Neural progenitor cell (in vitro differentiated cells): Measurements from ENCODE around the gene DYNLT2. TPM values are rescaled to one million over a fixed set of nuclear protein-coding genes. Genes with fewer than 3 reads are reported as not detected.

ENCODE experiments used
- DNase-seq: peaks from one replicate; pipeline ENCODE4 v3.0.0-alpha.2; 2016; ENCODE audit warnings: low spot score
- H2AFZ ChIP-seq: fragments of 200-600 bp; sonication (generic); replicated peaks from 2 replicates; pipeline ENCODE4 v1.6.1; 2016; ENCODE audit warnings: antibody characterized with exemption
- H3F3A ChIP-seq: fragments of 200-600 bp; sonication (generic); 2 replicates; pipeline ENCODE4 v1.6.1; 2016; ENCODE audit warnings: antibody characterized with exemption, low read depth
- H3K27ac ChIP-seq: fragments of 200-600 bp; sonication (generic); 2 replicates; pipeline ENCODE4 v1.5.1; 2016; ENCODE audit warnings: mild to moderate bottlenecking
- H3K27me3 ChIP-seq: fragments of 200-600 bp; sonication (generic); 2 replicates; pipeline ENCODE4 v1.6.1; 2016; ENCODE audit warnings: mild to moderate bottlenecking, moderate library complexity
- H3K36me3 ChIP-seq: fragments of 200-600 bp; sonication (generic); 2 replicates; pipeline ENCODE4 v1.5.1; 2016
- H3K4me1 ChIP-seq: fragments of 200-600 bp; sonication (generic); 2 replicates; pipeline ENCODE4 v1.6.1; 2016; ENCODE audit warnings: mixed run types
- H3K4me2 ChIP-seq: fragments of 200-600 bp; sonication (generic); 2 replicates; pipeline ENCODE4 v1.6.1; 2016
- H3K4me3 ChIP-seq: fragments of 200-600 bp; sonication (generic); 2 replicates; pipeline ENCODE4 v1.5.1; 2016
- H3K79me2 ChIP-seq: fragments of 200-600 bp; sonication (generic); 2 replicates; pipeline ENCODE4 v1.6.1; 2016; ENCODE audit warnings: low read depth
- H3K9ac ChIP-seq: fragments of 200-600 bp; sonication (generic); 2 replicates; pipeline ENCODE4 v1.6.1; 2016
- H3K9me3 ChIP-seq: fragments of 200-600 bp; sonication (generic); 2 replicates; pipeline ENCODE4 v1.5.1; 2016; ENCODE audit warnings: low read depth
- H4K20me1 ChIP-seq: fragments of 200-600 bp; sonication (generic); 2 replicates; pipeline ENCODE4 v1.6.1; 2016; ENCODE audit warnings: low read depth
- H3K27ac Mint-ChIP-seq: 3 replicates; pipeline ENCODE4 v1.8.0; 2021; ENCODE audit warnings: mixed read lengths
- H3K27me3 Mint-ChIP-seq: 2 replicates; pipeline ENCODE4 v1.8.0; 2022; ENCODE audit warnings: low read depth, mild to moderate bottlenecking, inconsistent platforms, moderate library complexity, mixed read lengths; ENCODE audit not compliant: insufficient read depth
- H3K36me3 Mint-ChIP-seq: 3 replicates; pipeline ENCODE4 v1.8.0; 2021; ENCODE audit warnings: mixed read lengths
- H3K4me1 Mint-ChIP-seq: 3 replicates; pipeline ENCODE4 v1.8.0; 2021; ENCODE audit warnings: mixed read lengths
- H3K4me3 Mint-ChIP-seq: 3 replicates; pipeline ENCODE4 v1.8.0; 2021; ENCODE audit warnings: mild to moderate bottlenecking, moderate library complexity, mixed read lengths
- H3K9me3 Mint-ChIP-seq: 3 replicates; pipeline ENCODE4 v1.8.0; 2020; ENCODE audit warnings: mixed read lengths
- CTCF ChIP-seq: fragments of 200-600 bp; sonication (generic); IDR thresholded peaks from 2 replicates; pipeline ENCODE4 v1.5.1; 2017; ENCODE audit warnings: antibody characterized with exemption, mild to moderate bottlenecking
- EZH2 ChIP-seq: fragments of 200-600 bp; sonication (generic); IDR thresholded peaks from 2 replicates; pipeline ENCODE4 v1.6.1; 2017; ENCODE audit warnings: antibody characterized with exemption, mild to moderate bottlenecking, moderate library complexity
- EZH2phosphoT487 ChIP-seq: fragments of 200-600 bp; sonication (generic); IDR thresholded peaks from 2 replicates; pipeline ENCODE4 v1.6.1; 2017; ENCODE audit warnings: antibody characterized with exemption
- total RNA-seq: library from RNA; depleted of rRNA; stranded (reverse); fragments of >200 nt; gene quantifications from 2 replicates; pipeline ENCODE4 v1.2.3, GENCODE V29; 2015; ENCODE audit warnings: low replicate concordance

DYNLT2 gene
- total RNA-seq, 1 donor from 2014 or later, result 4.7 TPM

DNA sequence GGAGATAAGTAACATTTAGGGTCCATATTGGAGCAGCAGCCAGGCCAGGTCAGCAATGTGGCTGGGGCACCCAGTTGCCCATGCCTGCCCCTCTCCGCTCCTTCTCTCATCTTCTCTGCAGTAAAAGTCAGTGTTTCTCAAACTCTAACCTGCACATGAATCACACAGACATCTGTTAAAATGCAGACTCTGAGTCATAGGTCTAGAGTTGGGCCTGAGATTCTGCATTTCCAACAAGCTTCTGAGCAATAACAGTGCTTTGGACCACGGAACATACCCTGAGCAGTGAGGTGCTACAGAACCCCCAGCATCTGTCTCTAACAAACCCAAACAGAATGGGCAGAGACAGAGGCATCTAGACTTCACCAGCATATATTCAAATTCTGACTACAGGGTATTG is 37.2 kb downstream of the DYNLT2 start:
- Histone ChIP-seq H3K27me3 (no peaks in the 10 kb centered on the region), H3K9me3 (no peaks in the 10 kb centered on the region), H3K27ac (no peak overlapping the region), H3K4me1 (no peaks in the 10 kb centered on the region), H3K4me3 (no peak overlapping the region), H3K79me2 (peaks cover 23% of the 10 kb centered on the region), H3F3A (peaks cover 5% of the 10 kb centered on the region), H3K9ac (no peak overlapping the region), H3K36me3 (peaks cover 25% of the 10 kb centered on the region), H3K4me2 (no peak overlapping the region), H4K20me1 (peaks cover 10% of the 10 kb centered on the region), H2AFZ (no peak overlapping the region)
- no peak overlapping the region for H3K27ac Mint-ChIP-seq
- H3K4me1 Mint-ChIP-seq, result no peaks in the 10 kb centered on the region
- peaks cover 2% of the 10 kb centered on the region for H3K27me3 Mint-ChIP-seq
- peaks cover 16% of the 10 kb centered on the region for H3K36me3 Mint-ChIP-seq
- H3K4me3 Mint-ChIP-seq, result no peak overlapping the region
- no peak for DNase-seq
- TF ChIP-seq EZH2 (no peak), EZH2phosphoT487 (no peak), CTCF (no peak)
- no peaks in the 10 kb centered on the region for H3K9me3 Mint-ChIP-seq

DNA sequence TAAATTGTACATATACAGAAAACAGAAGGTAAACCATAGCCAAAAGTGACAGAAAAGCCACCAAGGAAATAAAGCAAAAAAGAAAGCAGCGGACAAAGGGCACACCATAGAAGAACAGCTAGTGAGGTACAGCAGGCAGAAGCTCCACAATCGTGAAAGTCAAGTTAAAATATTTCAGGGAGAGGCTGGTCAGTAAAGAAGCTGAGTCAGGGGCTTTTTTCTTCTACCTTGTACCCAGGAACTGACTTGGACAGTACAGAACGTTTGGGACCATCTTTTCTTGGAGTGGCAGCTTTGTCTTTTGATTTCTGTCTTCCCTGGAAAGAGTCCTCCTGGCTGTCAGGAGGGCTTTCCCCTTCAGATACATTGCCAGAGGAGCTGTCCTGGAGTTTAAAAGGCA is 41.4 kb downstream of the DYNLT2 start:
- Mint-ChIP-seq H3K27me3 (peaks cover 2% of the 10 kb centered on the region), H3K4me3 (no peak overlapping the region), H3K27ac (no peak overlapping the region), H3K36me3 (peaks cover 10% of the 10 kb centered on the region), H3K4me1 (peaks cover under 1% of the 10 kb centered on the region), H3K9me3 (no peaks in the 10 kb centered on the region)
- TF ChIP-seq EZH2phosphoT487, result no peak
- TF ChIP-seq EZH2, result no peak
- Histone ChIP-seq H3K4me3 (no peak overlapping the region), H3K4me2 (no peak overlapping the region), H3K27me3 (no peaks in the 10 kb centered on the region), H3K27ac (no peak overlapping the region), H2AFZ (no peak overlapping the region), H3K36me3 (peaks cover 10% of the 10 kb centered on the region), H3F3A (peaks cover 10% of the 10 kb centered on the region), H4K20me1 (no peaks in the 10 kb centered on the region), H3K9me3 (no peaks in the 10 kb centered on the region), H3K79me2 (peaks cover 7% of the 10 kb centered on the region), H3K9ac (no peak overlapping the region), H3K4me1 (no peaks in the 10 kb centered on the region)
- DNase-seq, result no peak

- Histone ChIP-seq H3F3A (peaks cover 10% of the 10 kb centered on the region), H3K27ac (no peak overlapping the region), H3K4me3 (no peak overlapping the region), H3K9me3 (no peaks in the 10 kb centered on the region), H3K4me2 (no peak overlapping the region), H3K79me2 (peaks cover 14% of the 10 kb centered on the region), H3K4me1 (peaks cover 5% of the 10 kb centered on the region), H4K20me1 (peaks cover 2% of the 10 kb centered on the region), H3K27me3 (no peaks in the 10 kb centered on the region), H3K36me3 (peaks cover 10% of the 10 kb centered on the region), H2AFZ (no peak overlapping the region), H3K9ac (no peak overlapping the region)
- H3K4me3 Mint-ChIP-seq, result no peak overlapping the region
- no peaks in the 10 kb centered on the region for H3K9me3 Mint-ChIP-seq
- H3K27me3 Mint-ChIP-seq, result peaks cover 2% of the 10 kb centered on the region
- TF ChIP-seq EZH2, result no peak
- TF ChIP-seq CTCF, result no peak
- TF ChIP-seq EZH2phosphoT487, result no peak
- H3K27ac Mint-ChIP-seq, result no peak overlapping the region
- H3K4me1 Mint-ChIP-seq, result peaks cover 4% of the 10 kb centered on the region
- peaks cover 7% of the 10 kb centered on the region for H3K36me3 Mint-ChIP-seq
- no peak for DNase-seq
Observed at GRCh38 chr6:169709293-169709692, 42.1 kb downstream of the DYNLT2 start.

DNA sequence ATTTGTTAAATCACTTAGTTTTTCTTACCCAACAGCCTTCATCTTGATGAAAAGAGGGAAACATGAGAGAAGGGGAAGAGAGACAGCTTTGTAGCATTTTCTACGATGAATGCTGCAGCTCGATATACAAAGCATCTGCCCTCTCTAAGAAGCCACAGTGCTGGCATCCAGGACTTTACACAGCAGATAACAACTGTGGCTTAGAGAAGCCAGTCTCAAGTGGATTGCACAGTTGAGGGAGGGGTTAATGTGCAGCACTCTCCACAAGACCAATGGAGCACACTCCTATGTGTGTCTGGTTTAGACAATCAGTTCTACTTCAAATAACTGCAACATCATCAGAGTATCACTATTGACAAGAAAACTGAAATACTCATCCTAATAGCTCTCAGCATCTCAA is 43.6 kb downstream of the DYNLT2 start:
- peaks cover 19% of the 10 kb centered on the region for H3K4me1 Mint-ChIP-seq
- no peak overlapping the region for H3K4me3 Mint-ChIP-seq
- H3K27me3 Mint-ChIP-seq, result peaks cover 2% of the 10 kb centered on the region
- TF ChIP-seq EZH2 (no peak), EZH2phosphoT487 (no peak), CTCF (no peak)
- Histone ChIP-seq H4K20me1 (peaks cover 18% of the 10 kb centered on the region), H3K36me3 (peaks cover 10% of the 10 kb centered on the region), H3K4me3 (no peak overlapping the region), H3K79me2 (peaks cover 29% of the 10 kb centered on the region), H3K4me2 (no peak overlapping the region), H3K27me3 (no peaks in the 10 kb centered on the region), H3K27ac (no peak overlapping the region), H3K9me3 (no peaks in the 10 kb centered on the region), H3K4me1 (peaks cover 18% of the 10 kb centered on the region), H3K9ac (no peak overlapping the region), H2AFZ (no peak overlapping the region), H3F3A (peaks cover 10% of the 10 kb centered on the region)
- H3K9me3 Mint-ChIP-seq, result no peaks in the 10 kb centered on the region
- H3K27ac Mint-ChIP-seq, result no peak overlapping the region
- DNase-seq, result no peak
- peaks cover 6% of the 10 kb centered on the region for H3K36me3 Mint-ChIP-seq
